Measurements from ENCODE around the gene ADAM17. TPM values are rescaled to one million over a fixed set of nuclear protein-coding genes. Genes with fewer than 3 reads are reported as not detected.

The ADAM17 gene
- total RNA-seq, 1 experiment from 2014 or later: 39.8 TPM

GRCh38 chr2:9462313-9462712 lies 93.3 kb downstream of the ADAM17 start:
- Histone ChIP-seq H3K27ac (ENCODE audit: low read length) (no peak overlapping the region), H2AFZ (ENCODE audit: low read length) (no peak overlapping the region), H3K9ac (ENCODE audit: low read length) (no peak overlapping the region), H3K27me3 (ENCODE audit: low read length) (no peaks in the 10 kb centered on the region), H3K9me2 (replicated peaks; ENCODE audit: insufficient read depth, low read length) (no peaks in the 10 kb centered on the region), H3K36me3 (ENCODE audit: insufficient read depth, low read length) (peaks cover 20% of the 10 kb centered on the region), H3K4me1 (ENCODE audit: low read length) (no peaks in the 10 kb centered on the region), H3K4me3 (ENCODE audit: low read length) (no peak overlapping the region), H3K79me2 (ENCODE audit: low read length) (no peaks in the 10 kb centered on the region), H4K20me1 (ENCODE audit: insufficient read depth, low read depth, low read length) (no peaks in the 10 kb centered on the region), H3K4me2 (ENCODE audit: low read depth, low read length, poor library complexity, severe bottlenecking) (no peak overlapping the region), H3K9me3 (ENCODE audit: low read length) (no peaks in the 10 kb centered on the region)
- DNase-seq: no peak

GRCh38 chr2:9461079-9461478 lies 94.6 kb downstream of the ADAM17 start:
- Histone ChIP-seq H2AFZ (ENCODE audit: low read length) (no peak overlapping the region), H3K27ac (ENCODE audit: low read length) (no peak overlapping the region), H3K9me2 (replicated peaks; ENCODE audit: insufficient read depth, low read length) (no peaks in the 10 kb centered on the region), H3K9me3 (ENCODE audit: low read length) (no peaks in the 10 kb centered on the region), H3K79me2 (ENCODE audit: low read length) (no peaks in the 10 kb centered on the region), H3K4me3 (ENCODE audit: low read length) (no peak overlapping the region), H3K36me3 (ENCODE audit: insufficient read depth, low read length) (peaks cover 31% of the 10 kb centered on the region), H3K9ac (ENCODE audit: low read length) (no peak overlapping the region), H3K4me1 (ENCODE audit: low read length) (no peaks in the 10 kb centered on the region), H4K20me1 (ENCODE audit: insufficient read depth, low read depth, low read length) (no peaks in the 10 kb centered on the region), H3K4me2 (ENCODE audit: low read depth, low read length, poor library complexity, severe bottlenecking) (no peak overlapping the region), H3K27me3 (ENCODE audit: low read length) (no peaks in the 10 kb centered on the region)
- no peak for DNase-seq

- Histone ChIP-seq H3K79me2 (ENCODE audit: low read length) (no peaks in the 10 kb centered on the region), H3K36me3 (ENCODE audit: insufficient read depth, low read length) (peaks cover 30% of the 10 kb centered on the region), H2AFZ (ENCODE audit: low read length) (no peak overlapping the region), H3K27me3 (ENCODE audit: low read length) (no peaks in the 10 kb centered on the region), H3K4me2 (ENCODE audit: low read depth, low read length, poor library complexity, severe bottlenecking) (no peak overlapping the region), H3K4me1 (ENCODE audit: low read length) (no peaks in the 10 kb centered on the region), H3K27ac (ENCODE audit: low read length) (no peak overlapping the region), H4K20me1 (ENCODE audit: insufficient read depth, low read depth, low read length) (no peaks in the 10 kb centered on the region), H3K4me3 (ENCODE audit: low read length) (no peak overlapping the region), H3K9me3 (ENCODE audit: low read length) (no peaks in the 10 kb centered on the region), H3K9me2 (replicated peaks; ENCODE audit: insufficient read depth, low read length) (no peaks in the 10 kb centered on the region), H3K9ac (ENCODE audit: low read length) (no peak overlapping the region)
- no peak for DNase-seq
Observed at GRCh38 chr2:9460441-9461017, 95.1 kb downstream of the ADAM17 start.

GRCh38 chr2:9451231-9451630 lies 104.4 kb downstream of the ADAM17 start:
- H3K4me1 ChIP-seq (ENCODE audit: low read length): no peaks in the 10 kb centered on the region
- DNase-seq: no peak
- no peaks in the 10 kb centered on the region for H3K79me2 ChIP-seq (ENCODE audit: low read length)
- H3K27me3 ChIP-seq (ENCODE audit: low read length): no peaks in the 10 kb centered on the region
- H3K36me3 ChIP-seq (ENCODE audit: insufficient read depth, low read length): peaks cover 23% of the 10 kb centered on the region; the same call in 1 of the 2 replicates
- no peaks in the 10 kb centered on the region for H3K9me2 ChIP-seq (replicated peaks; ENCODE audit: insufficient read depth, low read length)
- H3K9ac ChIP-seq (ENCODE audit: low read length): no peak overlapping the region
- no peaks in the 10 kb centered on the region for H3K9me3 ChIP-seq (ENCODE audit: low read length)
- H4K20me1 ChIP-seq (ENCODE audit: insufficient read depth, low read depth, low read length): no peaks in the 10 kb centered on the region
- no peak overlapping the region for H2AFZ ChIP-seq (ENCODE audit: low read length)
- no peak overlapping the region for H3K4me2 ChIP-seq (ENCODE audit: low read depth, low read length, poor library complexity, severe bottlenecking)
- no peak overlapping the region for H3K4me3 ChIP-seq (ENCODE audit: low read length)
- no peak overlapping the region for H3K27ac ChIP-seq (ENCODE audit: low read length)

GRCh38 chr2:9445089-9445488 lies 110.5 kb downstream of the ADAM17 start:
- peaks cover 39% of the 10 kb centered on the region; the same call in 1 of the 2 replicates for H3K36me3 ChIP-seq (ENCODE audit: insufficient read depth, low read length)
- H3K9me2 ChIP-seq (replicated peaks; ENCODE audit: insufficient read depth, low read length): no peaks in the 10 kb centered on the region
- H2AFZ ChIP-seq (ENCODE audit: low read length): no peak overlapping the region
- no peaks in the 10 kb centered on the region for H3K79me2 ChIP-seq (ENCODE audit: low read length)
- no peaks in the 10 kb centered on the region for H3K9me3 ChIP-seq (ENCODE audit: low read length)
- no peaks in the 10 kb centered on the region for H3K27me3 ChIP-seq (ENCODE audit: low read length)
- no peaks in the 10 kb centered on the region for H3K4me1 ChIP-seq (ENCODE audit: low read length)
- DNase-seq: no peak
- no peak overlapping the region for H3K4me3 ChIP-seq (ENCODE audit: low read length)
- no peak overlapping the region for H3K27ac ChIP-seq (ENCODE audit: low read length)
- no peaks in the 10 kb centered on the region for H4K20me1 ChIP-seq (ENCODE audit: insufficient read depth, low read depth, low read length)
- H3K9ac ChIP-seq (ENCODE audit: low read length): no peak overlapping the region
- no peak overlapping the region for H3K4me2 ChIP-seq (ENCODE audit: low read depth, low read length, poor library complexity, severe bottlenecking)

- Histone ChIP-seq H4K20me1 (ENCODE audit: insufficient read depth, low read depth, low read length) (no peaks in the 10 kb centered on the region), H3K4me3 (ENCODE audit: low read length) (no peak overlapping the region), H3K9ac (ENCODE audit: low read length) (no peak overlapping the region), H3K27me3 (ENCODE audit: low read length) (no peaks in the 10 kb centered on the region), H3K4me2 (ENCODE audit: low read depth, low read length, poor library complexity, severe bottlenecking) (no peak overlapping the region), H3K27ac (ENCODE audit: low read length) (no peak overlapping the region), H3K9me2 (replicated peaks; ENCODE audit: insufficient read depth, low read length) (no peaks in the 10 kb centered on the region), H2AFZ (ENCODE audit: low read length) (no peak overlapping the region), H3K79me2 (ENCODE audit: low read length) (no peaks in the 10 kb centered on the region), H3K4me1 (ENCODE audit: low read length) (no peaks in the 10 kb centered on the region), H3K36me3 (ENCODE audit: insufficient read depth, low read length) (peaks cover 47% of the 10 kb centered on the region; the same call in 1 of the 2 replicates), H3K9me3 (ENCODE audit: low read length) (no peaks in the 10 kb centered on the region)
- DNase-seq: no peak
Observed at GRCh38 chr2:9443526-9443925, 112.1 kb downstream of the ADAM17 start.

- no peak overlapping the region for H3K4me2 ChIP-seq (ENCODE audit: low read depth, low read length, poor library complexity, severe bottlenecking)
- no peak overlapping the region for H2AFZ ChIP-seq (ENCODE audit: low read length)
- H3K79me2 ChIP-seq (ENCODE audit: low read length): no peaks in the 10 kb centered on the region
- H3K4me3 ChIP-seq (ENCODE audit: low read length): no peak overlapping the region
- H3K27ac ChIP-seq (ENCODE audit: low read length): no peak overlapping the region
- H3K36me3 ChIP-seq (ENCODE audit: insufficient read depth, low read length): peaks cover 58% of the 10 kb centered on the region; the same call in 1 of the 2 replicates
- no peaks in the 10 kb centered on the region for H3K4me1 ChIP-seq (ENCODE audit: low read length)
- no peaks in the 10 kb centered on the region for H3K9me3 ChIP-seq (ENCODE audit: low read length)
- H3K9ac ChIP-seq (ENCODE audit: low read length): no peak overlapping the region
- DNase-seq: no peak
- no peaks in the 10 kb centered on the region for H3K27me3 ChIP-seq (ENCODE audit: low read length)
- no peaks in the 10 kb centered on the region for H4K20me1 ChIP-seq (ENCODE audit: insufficient read depth, low read depth, low read length)
- no peaks in the 10 kb centered on the region for H3K9me2 ChIP-seq (replicated peaks; ENCODE audit: insufficient read depth, low read length)
Observed at GRCh38 chr2:9441556-9441955, 114.1 kb downstream of the ADAM17 start.

GRCh38 chr2:9440058-9440727 lies 115.4 kb downstream of the ADAM17 start:
- Histone ChIP-seq H3K79me2 (ENCODE audit: low read length) (no peaks in the 10 kb centered on the region), H3K4me3 (ENCODE audit: low read length) (no peak overlapping the region), H3K9ac (ENCODE audit: low read length) (no peak overlapping the region), H3K9me2 (replicated peaks; ENCODE audit: insufficient read depth, low read length) (no peaks in the 10 kb centered on the region), H3K9me3 (ENCODE audit: low read length) (no peaks in the 10 kb centered on the region), H4K20me1 (ENCODE audit: insufficient read depth, low read depth, low read length) (no peaks in the 10 kb centered on the region), H2AFZ (ENCODE audit: low read length) (no peak overlapping the region), H3K4me1 (ENCODE audit: low read length) (no peaks in the 10 kb centered on the region), H3K4me2 (ENCODE audit: low read depth, low read length, poor library complexity, severe bottlenecking) (no peak overlapping the region), H3K27me3 (ENCODE audit: low read length) (no peaks in the 10 kb centered on the region), H3K27ac (ENCODE audit: low read length) (no peak overlapping the region), H3K36me3 (ENCODE audit: insufficient read depth, low read length) (peaks cover 53% of the 10 kb centered on the region; the same call in 1 of the 2 replicates)
- DNase-seq: no peak
